ENCODE data around the gene TTLL3.
A peak's percentile ranks its signal among the peaks of the same experiment; 100 is the strongest.
"Not testable (repeated sequence)": the region's sequence is repeated elsewhere in the genome, so short reads cannot be mapped to it uniquely, and the experiment has no call there.

TTLL3 gene

GRCh38 chr3:9826815-9827573 is 16.9 kb downstream of the TTLL3 start:
- peak; percentile 28 for DNase-seq
- in situ Hi-C loops (cut with HindIII; ENCODE audit: low pct_ligation_motif_present, low pct_unique_long_range_greater_than_20kb, low sequenced_read_pairs), result no loop called here

GRCh38 chr3:9828801-9829755 is 19.0 kb downstream of the TTLL3 start:
- in situ Hi-C loops (cut with HindIII; ENCODE audit: low pct_ligation_motif_present, low pct_unique_long_range_greater_than_20kb, low sequenced_read_pairs), result no loop called here
- no peak for DNase-seq

- DNase-seq, result no peak
- in situ Hi-C loops (cut with HindIII; ENCODE audit: low pct_ligation_motif_present, low pct_unique_long_range_greater_than_20kb, low sequenced_read_pairs), result no loop called here
Measured at GRCh38 chr3:9831253-9831652, 21.2 kb downstream of the TTLL3 start.

- in situ Hi-C loops (cut with HindIII; ENCODE audit: low pct_ligation_motif_present, low pct_unique_long_range_greater_than_20kb, low sequenced_read_pairs), result no loop called here
- no peak for DNase-seq
Measured at GRCh38 chr3:9833078-9833477, 23.0 kb downstream of the TTLL3 start.

- in situ Hi-C loops (cut with HindIII; ENCODE audit: low pct_ligation_motif_present, low pct_unique_long_range_greater_than_20kb, low sequenced_read_pairs), result no loop called here
- DNase-seq, result no peak
Measured at GRCh38 chr3:9834520-9835380, 24.7 kb downstream of the TTLL3 start.

- in situ Hi-C loops (cut with HindIII; ENCODE audit: low pct_ligation_motif_present, low pct_unique_long_range_greater_than_20kb, low sequenced_read_pairs), result no loop called here
- no peak for DNase-seq
Measured at GRCh38 chr3:9837701-9838582, 27.9 kb downstream of the TTLL3 start.

GRCh38 chr3:9838856-9839255 is 28.8 kb downstream of the TTLL3 start:
- in situ Hi-C loops (cut with HindIII; ENCODE audit: low pct_ligation_motif_present, low pct_unique_long_range_greater_than_20kb, low sequenced_read_pairs), result no loop called here
- no peak for DNase-seq

- in situ Hi-C loops (cut with HindIII; ENCODE audit: low pct_ligation_motif_present, low pct_unique_long_range_greater_than_20kb, low sequenced_read_pairs), result no loop called here
- no peak for DNase-seq
Measured at GRCh38 chr3:9841015-9841414, 31.0 kb downstream of the TTLL3 start.

GRCh38 chr3:9843715-9844438 is 33.8 kb downstream of the TTLL3 start, which contains the start of gene RPUSD3:
Gene RPUSD3 (minus strand): TSS chr3:9844008. CDS start chr3:9843990, 18 bp downstream.
- peak; percentile 90 for DNase-seq
- in situ Hi-C loops (cut with HindIII; ENCODE audit: low pct_ligation_motif_present, low pct_unique_long_range_greater_than_20kb, low sequenced_read_pairs), result no loop called here

- in situ Hi-C loops (cut with HindIII; ENCODE audit: low pct_ligation_motif_present, low pct_unique_long_range_greater_than_20kb, low sequenced_read_pairs), result no loop called here
- DNase-seq, result no peak
Measured at GRCh38 chr3:9846231-9846630, 36.2 kb downstream of the TTLL3 start.

- no peak for DNase-seq
- in situ Hi-C loops (cut with HindIII; ENCODE audit: low pct_ligation_motif_present, low pct_unique_long_range_greater_than_20kb, low sequenced_read_pairs), result no loop called here
Measured at GRCh38 chr3:9846931-9847488, 36.9 kb downstream of the TTLL3 start.

- in situ Hi-C loops (cut with HindIII; ENCODE audit: low pct_ligation_motif_present, low pct_unique_long_range_greater_than_20kb, low sequenced_read_pairs); DNase-seq: not testable (repeated sequence)
Measured at GRCh38 chr3:9847870-9848269, 37.8 kb downstream of the TTLL3 start.

GRCh38 chr3:9848860-9849259 is 38.8 kb downstream of the TTLL3 start:
- in situ Hi-C loops (cut with HindIII; ENCODE audit: low pct_ligation_motif_present, low pct_unique_long_range_greater_than_20kb, low sequenced_read_pairs), result not testable (repeated sequence)
- peak; percentile 29 for DNase-seq

GRCh38 chr3:9851383-9851782 is 41.3 kb downstream of the TTLL3 start:
- in situ Hi-C loops (cut with HindIII; ENCODE audit: low pct_ligation_motif_present, low pct_unique_long_range_greater_than_20kb, low sequenced_read_pairs), result not testable (repeated sequence)

GRCh38 chr3:9851926-9852325 is 41.9 kb downstream of the TTLL3 start:
- DNase-seq; in situ Hi-C loops (cut with HindIII; ENCODE audit: low pct_ligation_motif_present, low pct_unique_long_range_greater_than_20kb, low sequenced_read_pairs): not testable (repeated sequence)

More at GRCh38 chr3:9851383-9851782, 41.3 kb downstream of the TTLL3 start:
- DNase-seq, result not testable (repeated sequence)

- DNase-seq, result no peak
- in situ Hi-C loops (cut with HindIII; ENCODE audit: low pct_ligation_motif_present, low pct_unique_long_range_greater_than_20kb, low sequenced_read_pairs), result no loop called here
Measured at GRCh38 chr3:9852528-9852927, 42.5 kb downstream of the TTLL3 start.
